ES-I3 (cell line): ENCODE results near the gene KLRF1.

ENCODE experiments used
- H3K36me3 ChIP-seq: 2 replicates; pipeline ENCODE4 v1.6.1; 2013; ENCODE audit warnings: mild to moderate bottlenecking, low read length, control low read depth, moderate library complexity; ENCODE audit not compliant: insufficient read depth
- H3K4me1 ChIP-seq: 2 replicates; pipeline ENCODE4 v1.6.1; 2013; ENCODE audit warnings: mild to moderate bottlenecking, control low read depth, low read length; ENCODE audit not compliant: insufficient read depth
- H3K9ac ChIP-seq: 2 replicates; pipeline ENCODE4 v1.6.1; 2013; ENCODE audit warnings: low read depth, mild to moderate bottlenecking, low read length, moderate library complexity
- H3K9me3 ChIP-seq: 2 replicates; pipeline ENCODE4 v1.6.1; 2013; ENCODE audit warnings: mild to moderate bottlenecking, low read length, moderate library complexity; ENCODE audit not compliant: control insufficient read depth, insufficient read depth

The KLRF1 gene

DNA sequence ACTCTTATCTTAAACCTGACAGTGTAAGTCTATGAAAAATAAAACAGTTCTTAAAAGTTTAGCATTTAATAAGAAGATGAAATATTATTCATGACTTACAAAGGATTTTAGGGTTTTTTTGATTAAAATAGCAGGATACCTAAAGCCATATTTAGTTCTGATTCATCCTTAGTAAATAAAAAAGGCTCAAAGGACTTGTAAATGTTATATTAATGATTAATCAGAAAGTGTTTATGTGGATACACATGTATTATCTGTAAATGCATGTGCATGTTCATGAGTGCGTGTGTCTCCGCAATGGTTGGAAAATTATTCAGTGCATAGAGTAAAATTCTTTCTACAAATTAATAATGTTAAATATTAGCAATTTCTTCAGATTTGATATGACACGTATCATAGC, 4.4 kb downstream of the KLRF1 start:
- 0 out of 2 replicates have a peak, but pooled peaks cover 3% of the 10 kb centered on the region for H3K9me3 ChIP-seq
- H3K9ac ChIP-seq: no peak overlapping the region
- no peaks in the 10 kb centered on the region for H3K4me1 ChIP-seq
- H3K36me3 ChIP-seq: no peaks in the 10 kb centered on the region

DNA sequence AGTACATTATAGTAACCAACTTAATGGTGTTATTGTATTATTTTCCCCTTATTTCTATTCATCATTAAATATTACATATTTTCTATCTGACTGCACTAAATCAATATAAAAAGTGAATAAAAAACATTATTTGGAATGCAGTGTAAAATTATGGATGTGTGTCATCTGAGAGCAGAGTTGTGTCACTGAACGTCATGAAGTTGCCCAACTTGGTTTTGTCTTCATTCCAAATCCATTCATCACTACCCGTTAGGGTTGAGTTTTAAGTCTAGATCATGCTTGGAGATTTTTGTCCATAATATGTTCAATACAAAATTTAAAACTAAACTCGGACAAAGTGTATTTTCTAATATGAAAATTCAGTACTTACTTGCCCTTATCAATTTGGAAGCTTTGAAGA, 16.1 kb downstream of the KLRF1 start:
- Histone ChIP-seq H3K4me1 (no peaks in the 10 kb centered on the region), H3K36me3 (no peaks in the 10 kb centered on the region), H3K9ac (no peak overlapping the region), H3K9me3 (no peaks in the 10 kb centered on the region)

DNA sequence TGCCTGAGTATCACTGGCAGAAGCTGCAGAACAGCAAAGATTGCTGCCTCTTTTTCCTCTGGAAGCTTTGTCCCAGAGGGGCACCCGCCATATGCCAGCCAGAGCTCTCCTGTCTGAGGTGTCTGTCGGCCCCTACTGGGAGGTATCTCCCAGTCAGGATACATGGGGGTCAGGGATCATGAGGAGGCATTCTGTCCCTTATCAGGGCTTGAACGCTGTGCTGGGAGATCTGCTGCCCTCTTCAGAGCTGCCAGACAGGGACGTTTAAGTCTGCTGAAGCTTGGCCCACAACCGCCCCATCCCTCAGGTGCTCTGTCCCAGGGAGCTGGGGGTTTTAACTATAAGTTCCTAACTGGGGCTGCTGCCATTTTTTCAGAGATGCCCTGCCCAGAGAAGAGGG, 21.6 kb downstream of the KLRF1 start:
- Histone ChIP-seq H3K9ac (no peak overlapping the region), H3K4me1 (no peaks in the 10 kb centered on the region), H3K9me3 (no peaks in the 10 kb centered on the region), H3K36me3 (no peaks in the 10 kb centered on the region)

DNA sequence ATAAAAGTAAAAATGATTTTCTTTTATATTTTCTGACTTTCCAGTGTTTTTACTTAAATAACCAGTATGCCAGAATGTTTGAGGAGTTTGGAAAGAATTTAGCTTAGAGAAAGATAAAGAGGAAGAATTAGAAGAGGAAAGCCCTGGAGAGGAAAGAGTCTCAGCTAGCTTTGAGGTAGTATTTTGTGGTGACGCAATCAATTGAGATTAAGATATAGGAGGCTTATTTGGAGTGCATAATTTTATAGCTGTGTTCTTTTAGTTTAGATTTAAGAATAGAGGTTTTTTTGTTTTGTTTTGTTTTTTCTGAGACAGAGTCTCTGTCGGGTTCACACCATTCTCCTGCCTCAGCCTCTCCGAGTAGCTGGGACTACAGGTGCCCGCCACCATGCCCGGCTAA, 23.8 kb downstream of the KLRF1 start:
- Histone ChIP-seq H3K4me1 (no peaks in the 10 kb centered on the region), H3K36me3 (no peaks in the 10 kb centered on the region), H3K9me3 (no peaks in the 10 kb centered on the region), H3K9ac (no peak overlapping the region)

DNA sequence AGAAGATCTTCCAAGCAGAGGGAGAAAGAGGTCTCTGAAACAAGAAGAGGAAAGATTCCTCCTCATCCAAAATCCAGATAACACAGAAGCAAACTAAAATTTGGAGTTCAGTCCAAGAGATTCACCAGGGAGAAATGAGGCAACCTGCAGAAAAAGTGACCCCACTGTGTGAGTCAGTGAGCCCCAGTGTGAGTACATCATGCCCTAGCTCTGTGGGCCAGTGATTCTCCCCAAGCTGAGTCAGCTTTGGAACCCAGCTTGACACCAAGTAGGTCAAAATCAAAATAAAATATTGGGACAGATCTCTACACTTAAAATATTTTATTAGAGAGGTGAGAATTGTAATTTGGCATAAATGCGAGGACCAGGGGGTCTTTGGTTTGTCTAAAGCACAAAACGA, 24.6 kb downstream of the KLRF1 start:
- no peaks in the 10 kb centered on the region for H3K36me3 ChIP-seq
- no peak overlapping the region for H3K9ac ChIP-seq
- no peaks in the 10 kb centered on the region for H3K4me1 ChIP-seq
- no peaks in the 10 kb centered on the region for H3K9me3 ChIP-seq

DNA sequence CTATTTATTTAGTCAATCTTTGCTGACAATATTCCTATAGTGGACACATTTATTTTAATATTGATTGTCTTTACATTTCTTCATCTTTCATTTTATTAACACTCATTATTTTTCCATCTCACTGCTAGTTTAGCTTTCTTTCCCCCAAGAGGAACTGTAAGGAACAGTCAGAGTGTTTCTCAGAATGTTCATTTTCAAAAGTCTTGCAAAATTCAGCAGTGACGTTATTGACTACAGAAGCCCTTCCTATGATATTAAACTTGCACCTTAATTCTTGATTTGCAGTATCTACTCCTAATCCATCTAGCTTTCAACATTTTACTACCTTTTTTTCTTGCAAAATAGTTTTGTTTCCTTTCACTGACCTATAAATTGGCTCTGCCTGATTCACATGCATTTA, 28.9 kb downstream of the KLRF1 start:
- H3K9me3 ChIP-seq: no peaks in the 10 kb centered on the region
- no peak overlapping the region for H3K9ac ChIP-seq
- no peaks in the 10 kb centered on the region for H3K4me1 ChIP-seq
- H3K36me3 ChIP-seq: no peaks in the 10 kb centered on the region

DNA sequence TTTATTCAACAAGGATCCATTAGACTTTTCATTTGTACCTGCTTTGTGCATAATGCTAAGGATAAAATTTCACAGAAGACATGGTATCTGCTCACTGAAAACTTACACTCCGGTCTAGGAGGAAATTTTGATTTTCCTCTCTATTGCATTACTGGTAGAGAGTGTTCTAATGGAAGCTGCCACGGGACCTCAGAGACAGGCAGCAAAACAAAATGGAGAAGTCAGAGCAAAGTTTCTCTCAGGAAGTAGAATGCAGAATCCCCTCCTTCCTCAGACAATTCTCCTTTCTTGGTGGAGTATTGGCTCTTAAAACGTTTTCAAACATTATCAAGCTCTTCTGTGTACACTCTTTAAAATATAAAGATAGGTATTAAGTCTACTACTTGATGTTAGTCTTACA, 29.6 kb downstream of the KLRF1 start:
- H3K9me3 ChIP-seq: no peaks in the 10 kb centered on the region
- no peaks in the 10 kb centered on the region for H3K36me3 ChIP-seq
- no peaks in the 10 kb centered on the region for H3K4me1 ChIP-seq
- H3K9ac ChIP-seq: no peak overlapping the region

DNA sequence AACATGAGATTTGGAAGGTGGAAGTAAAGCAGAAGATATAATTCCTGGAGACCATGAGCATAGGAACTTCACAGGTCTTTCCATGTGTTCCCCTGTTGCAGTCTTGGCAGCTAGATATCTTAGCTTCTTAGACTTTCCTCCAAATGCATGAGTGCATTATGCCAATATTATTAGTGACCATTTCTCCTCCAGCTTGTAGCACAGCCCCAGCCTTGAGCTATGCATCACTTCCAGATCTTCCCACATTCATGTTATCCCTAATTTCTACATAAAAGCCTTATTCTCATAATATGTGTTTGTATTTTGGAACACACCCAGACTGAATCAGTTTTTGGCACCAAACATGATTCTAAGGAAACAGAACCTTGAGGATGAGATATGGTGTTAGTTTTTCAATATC, 30.9 kb downstream of the KLRF1 start:
- H3K9ac ChIP-seq: no peak overlapping the region
- no peaks in the 10 kb centered on the region for H3K36me3 ChIP-seq
- H3K4me1 ChIP-seq: no peaks in the 10 kb centered on the region
- no peaks in the 10 kb centered on the region for H3K9me3 ChIP-seq

DNA sequence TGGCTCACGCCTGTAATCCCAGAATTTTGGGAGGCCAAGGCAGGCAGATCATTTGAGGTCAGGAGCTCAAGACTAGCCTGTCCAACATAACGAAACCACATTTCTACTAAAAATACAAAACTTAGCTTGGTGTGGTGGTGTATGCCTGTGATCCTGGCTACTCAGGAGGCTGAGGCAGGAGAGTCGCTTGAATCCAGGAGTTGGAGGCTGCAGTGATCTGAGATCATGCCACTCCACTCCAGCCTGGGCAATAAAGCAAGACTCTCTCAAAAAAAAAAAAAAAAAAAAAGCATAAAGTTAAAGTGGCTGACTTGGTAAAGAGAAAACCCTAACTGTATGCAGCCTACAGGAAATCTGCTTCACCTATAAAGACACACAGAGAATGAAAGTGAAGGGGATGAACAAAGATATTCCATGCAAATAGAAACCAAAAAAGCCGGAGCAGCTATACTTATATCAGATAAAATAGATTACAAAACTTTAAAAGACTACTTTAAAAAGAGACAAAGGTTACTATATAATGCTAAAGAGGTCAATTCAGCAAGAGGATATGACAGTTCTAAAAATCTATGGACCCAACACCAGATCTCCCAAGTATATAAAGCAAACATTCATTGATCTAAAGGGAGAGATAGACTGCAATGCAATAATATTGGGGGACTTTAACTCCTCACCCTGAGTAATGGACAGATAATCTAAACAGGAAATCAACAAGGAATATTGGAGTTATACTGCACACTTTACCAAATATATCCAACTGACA, 37.8 kb downstream of the KLRF1 start:
- Histone ChIP-seq H3K4me1 (peaks cover 11% of the 10 kb centered on the region), H3K36me3 (no peaks in the 10 kb centered on the region), H3K9ac (no peak overlapping the region), H3K9me3 (no peaks in the 10 kb centered on the region)

DNA sequence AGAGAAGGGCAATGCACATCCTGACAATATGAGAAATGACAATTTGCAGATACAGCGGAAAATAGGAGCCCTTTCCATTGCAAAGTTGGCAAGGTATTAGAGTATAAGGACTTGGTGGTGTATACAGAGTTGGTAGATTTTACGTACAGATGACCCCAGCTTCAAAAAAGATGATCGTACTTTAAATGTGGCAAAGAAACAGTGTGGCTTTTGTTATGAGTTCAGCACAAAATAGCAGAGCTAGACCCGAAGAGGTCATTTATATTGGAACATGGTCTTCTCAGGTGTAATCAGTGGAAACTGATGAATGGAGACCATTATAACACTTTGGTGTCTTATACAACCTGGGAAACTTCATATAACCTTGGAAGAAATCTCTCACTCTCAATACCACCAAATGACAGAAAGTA, 39.6 kb downstream of the KLRF1 start:
- no peaks in the 10 kb centered on the region for H3K36me3 ChIP-seq
- peaks cover 11% of the 10 kb centered on the region for H3K4me1 ChIP-seq
- H3K9ac ChIP-seq: no peak overlapping the region
- H3K9me3 ChIP-seq: no peaks in the 10 kb centered on the region

DNA sequence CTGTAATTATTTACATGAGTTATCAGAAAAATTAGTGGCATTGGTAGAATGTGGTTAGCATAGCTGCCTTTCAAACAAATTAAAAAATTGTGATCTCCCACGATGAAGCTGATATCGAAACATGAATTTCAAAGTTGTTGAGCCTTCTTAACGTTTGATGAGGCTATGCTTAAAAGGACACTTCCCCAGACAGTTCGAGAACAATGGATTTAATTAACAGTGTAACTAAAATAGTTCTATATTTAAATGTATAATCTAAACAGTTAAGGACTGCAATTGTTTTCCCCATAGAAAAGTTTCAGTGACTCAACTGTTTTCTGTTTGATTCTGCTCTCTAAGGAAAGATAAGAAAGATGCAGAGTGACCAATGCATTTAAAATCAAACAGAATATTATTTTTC, 40.2 kb downstream of the KLRF1 start:
- Histone ChIP-seq H3K4me1 (peaks cover 11% of the 10 kb centered on the region), H3K9ac (no peak overlapping the region), H3K36me3 (no peaks in the 10 kb centered on the region), H3K9me3 (no peaks in the 10 kb centered on the region)

DNA sequence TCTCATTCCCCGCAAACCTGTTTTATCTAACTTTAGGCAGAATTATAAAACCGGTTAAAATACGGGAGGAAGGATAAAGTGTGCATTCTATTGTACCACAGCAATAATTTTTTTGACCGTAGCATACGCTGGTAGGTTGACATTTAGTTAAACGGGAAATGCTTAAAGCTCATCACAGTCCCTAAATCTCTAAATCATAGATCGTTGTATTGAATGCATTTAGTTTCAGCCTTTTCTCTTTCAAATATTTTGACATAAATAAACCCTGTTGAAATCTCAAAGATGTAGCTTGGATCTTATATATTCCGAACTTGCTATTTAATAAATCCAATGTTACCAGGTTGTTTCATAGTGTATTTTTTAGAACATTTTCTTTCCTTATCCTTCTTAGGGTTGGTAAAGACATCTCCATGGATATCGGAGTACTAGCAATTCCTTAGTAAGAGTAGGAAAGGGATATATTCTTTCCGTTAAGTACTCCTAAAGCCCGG, 41.1 kb downstream of the KLRF1 start:
- Histone ChIP-seq H3K36me3 (no peaks in the 10 kb centered on the region), H3K9me3 (no peaks in the 10 kb centered on the region), H3K9ac (no peak overlapping the region), H3K4me1 (peaks cover 11% of the 10 kb centered on the region)

DNA sequence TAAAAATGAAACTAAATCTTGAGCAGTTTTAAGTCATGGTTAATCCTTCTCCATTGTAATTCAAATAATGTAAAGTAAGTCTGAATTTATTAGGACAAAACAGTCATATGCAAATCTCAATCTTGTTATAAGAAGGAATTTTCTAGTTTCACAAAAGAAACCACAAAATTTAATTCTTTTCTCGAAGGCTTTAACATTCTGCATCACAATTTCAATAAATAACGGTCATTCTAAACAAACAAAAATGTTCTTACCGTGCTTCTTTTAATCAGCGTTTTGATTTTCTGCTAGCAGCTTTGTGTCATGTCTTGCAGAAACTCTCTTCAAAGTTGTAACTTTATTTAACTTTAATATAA, 41.6 kb downstream of the KLRF1 start:
- Histone ChIP-seq H3K9ac (no peak overlapping the region), H3K4me1 (peaks cover 11% of the 10 kb centered on the region), H3K36me3 (no peaks in the 10 kb centered on the region), H3K9me3 (no peaks in the 10 kb centered on the region)

DNA sequence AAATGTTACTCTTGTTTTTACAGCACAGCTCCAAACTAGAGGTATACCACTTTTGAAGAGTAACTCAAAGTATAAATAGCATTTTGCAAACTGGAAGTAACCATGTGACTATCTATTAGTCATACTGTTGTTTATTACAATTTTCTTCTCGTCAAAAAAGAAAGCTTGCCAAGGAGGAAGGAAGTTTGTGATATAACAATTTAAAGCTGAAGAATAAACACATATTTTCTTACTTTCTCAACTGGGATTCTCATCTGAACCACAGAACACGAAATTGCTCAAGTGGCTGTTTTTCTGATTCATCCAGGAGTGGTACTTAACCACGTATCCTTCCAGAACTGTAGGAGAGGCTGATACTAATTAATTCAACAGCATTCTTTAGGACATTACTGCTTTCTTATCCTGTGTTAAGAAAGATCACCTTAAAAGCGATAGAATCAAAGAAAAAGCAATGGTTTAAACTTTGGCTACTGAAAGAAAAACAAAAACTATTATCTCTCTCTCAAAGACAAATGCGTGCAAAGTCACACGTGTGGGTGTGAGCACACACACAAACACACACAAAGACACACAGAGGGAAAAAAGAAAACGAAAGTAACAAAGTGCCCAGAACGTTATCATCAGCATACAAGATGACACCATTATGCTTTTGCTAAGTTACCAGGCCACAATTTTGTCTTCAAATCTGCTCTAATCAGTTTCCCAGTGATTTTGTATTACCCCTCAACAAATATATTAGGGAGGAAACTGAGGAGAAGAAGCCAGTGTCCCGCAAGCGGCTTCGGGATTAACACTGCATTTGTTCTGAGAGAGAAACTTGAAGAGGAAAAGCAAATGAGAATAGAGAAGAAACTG, 42.3 kb downstream of the KLRF1 start, which contains the start of gene CLEC2B:
TSS of gene CLEC2B (minus strand) at position 48 of the 855 bp plus-strand sequence.
- no peaks in the 10 kb centered on the region for H3K36me3 ChIP-seq
- H3K9ac ChIP-seq: no peak within 1 kb of the TSS
- H3K9me3 ChIP-seq: no peaks in the 10 kb centered on the region
- H3K4me1 ChIP-seq: peaks cover 11% of the 10 kb centered on the region
